ENCODE results near the gene SUN3. TPM values are rescaled to one million over a fixed set of nuclear protein-coding genes. Genes with fewer than 3 reads are reported as not detected.
"Not testable (repeated sequence)": the region's sequence is repeated elsewhere in the genome, so short reads cannot be mapped to it uniquely, and the experiment has no call there.

Gene SUN3
- total and polyA plus RNA-seq, 10 of the 15 experiments (the other 5 are each of a cell fraction or from before 2014, with no cell fraction given), result 0.29 to 0.48 TPM; not detected in 8

GRCh38 chr7:48004032-48004431, 24.9 kb downstream of the SUN3 start:
- peaks cover 10% of the 10 kb centered on the region for H3K4me1 ChIP-seq (ENCODE audit: control insufficient read depth, insufficient read depth, low read length)
- H3K9ac ChIP-seq (ENCODE audit: control insufficient read depth, insufficient read depth, low read length), result no peak overlapping the region
- FAIRE-seq (peak; percentile 7), ATAC-seq (no peak), DNase-seq (ENCODE audit: low read depth, low spot score) (no peak)
- H3K4me3 ChIP-seq, result no peak overlapping the region
- no peaks in the 10 kb centered on the region for H3K9me3 ChIP-seq (replicated peaks; ENCODE audit: control insufficient read depth, insufficient read depth, low read length)
- WGBS (ENCODE audit: insufficient coverage, insufficient replicate concordance, low lambda C conversion rate, missing lambda C conversion rate), result 21% methylated on average over 2 of the region's 2 CpGs
- H3K27ac ChIP-seq (ENCODE audit: control insufficient read depth, insufficient read depth), result no peak overlapping the region
- SMC1A ChIA-PET (ENCODE audit: uncharacterized antibody, unreplicated experiment), result interaction anchor here (1.1 kb wide), 1 partner anchor 13 kb away, joined by 4 read pairs; no protein-coding TSS in a partner anchor
- intact Hi-C loops (cut with micrococcal nuclease; ENCODE audit: unreplicated experiment), result no loop called here
- H4K20me1 ChIP-seq (ENCODE audit: control insufficient read depth, insufficient read depth), result no peaks in the 10 kb centered on the region
- RAD21 ChIA-PET (ENCODE audit: unreplicated experiment), result interaction anchor here (1.3 kb wide), 1 partner anchor 81 kb away, joined by 4 read pairs; no protein-coding TSS in a partner anchor
- no peaks in the 10 kb centered on the region for H3K27me3 ChIP-seq (replicated peaks in 1 of 2; ENCODE audit: control insufficient read depth in 2 of 2, insufficient read depth in 2 of 2, low read length in 1 of 2)
- no peaks in the 10 kb centered on the region for H3K79me2 ChIP-seq (ENCODE audit: control insufficient read depth, insufficient read depth, low read length)
- no peak overlapping the region for H2AFZ ChIP-seq (ENCODE audit: control insufficient read depth, low read depth, low read length)
- in situ Hi-C loops (cut with MboI), result no loop called here
- no peaks in the 10 kb centered on the region for H3K36me3 ChIP-seq (ENCODE audit: control insufficient read depth in 2 of 2, insufficient read depth in 2 of 2, low read length in 1 of 2)
- POLR2A ChIA-PET, result no interaction called here
- H3K4me2 ChIP-seq (ENCODE audit: control insufficient read depth, insufficient read depth), result no peak overlapping the region
- no TSS peak for BruUV-seq (replicated peaks)
- CTCF ChIA-PET, result interaction anchor here (1.2 kb wide), 1 partner anchor 15 kb away, joined by 3 read pairs; no protein-coding TSS in a partner anchor
- TF ChIP-seq ATF3 (IDR thresholded peaks at IDR 0.05; ENCODE audit: borderline replicate concordance, extremely low read depth, low read depth, low read length), result no peak

- H3K4me2 ChIP-seq (ENCODE audit: control insufficient read depth, insufficient read depth); POLR2A ChIA-PET; intact Hi-C loops (cut with micrococcal nuclease; ENCODE audit: unreplicated experiment); ATAC-seq; H3K4me3 ChIP-seq; H3K79me2 ChIP-seq (ENCODE audit: control insufficient read depth, insufficient read depth, low read length); H4K20me1 ChIP-seq (ENCODE audit: control insufficient read depth, insufficient read depth); H3K4me1 ChIP-seq (ENCODE audit: control insufficient read depth, insufficient read depth, low read length); H3K9me3 ChIP-seq (replicated peaks; ENCODE audit: control insufficient read depth, insufficient read depth, low read length); FAIRE-seq; BruUV-seq (replicated peaks); DNase-seq (ENCODE audit: low read depth, low spot score); H3K36me3 ChIP-seq (ENCODE audit: control insufficient read depth in 2 of 2, insufficient read depth in 2 of 2, low read length in 1 of 2); in situ Hi-C loops (cut with MboI); H3K9ac ChIP-seq (ENCODE audit: control insufficient read depth, insufficient read depth, low read length); H2AFZ ChIP-seq (ENCODE audit: control insufficient read depth, low read depth, low read length); H3K27me3 ChIP-seq (replicated peaks in 1 of 2; ENCODE audit: control insufficient read depth in 2 of 2, insufficient read depth in 2 of 2, low read length in 1 of 2); H3K27ac ChIP-seq (ENCODE audit: control insufficient read depth, insufficient read depth): not testable (repeated sequence)
- RAD21 ChIA-PET (ENCODE audit: unreplicated experiment), result interaction anchor here (1.0 kb wide), 1 partner anchor 8 kb away, joined by 3 read pairs; no protein-coding TSS in a partner anchor
- WGBS (ENCODE audit: insufficient coverage, insufficient replicate concordance, low lambda C conversion rate, missing lambda C conversion rate), result 82% methylated on average over 13 of the region's 13 CpGs
- SMC1A ChIA-PET (ENCODE audit: uncharacterized antibody, unreplicated experiment), result interaction anchor here (0.9 to 1.3 kb wide), 3 partner anchors 55 to 110 kb away, joined by 3 to 5 read pairs (median 5); no protein-coding TSS in a partner anchor
- CTCF ChIA-PET, result interaction anchor here (0.6 to 1.1 kb wide), 3 partner anchors 8 to 1925 kb away, joined by 3 to 4 read pairs (median 3); no protein-coding TSS in a partner anchor
Measured at GRCh38 chr7:48000164-48000563, 28.7 kb downstream of the SUN3 start.

Data from GM12878 (cell line).